ENCODE data around the gene PARD6A. TPM values are rescaled to one million over a fixed set of nuclear protein-coding genes. Genes with fewer than 3 reads are reported as not detected.

Gene PARD6A
- total and polyA plus RNA-seq, 2 of the 13 experiments (the other 11 are each of a cell fraction or from before 2014, with no cell fraction given): 3.5 to 4.3 TPM

DNA sequence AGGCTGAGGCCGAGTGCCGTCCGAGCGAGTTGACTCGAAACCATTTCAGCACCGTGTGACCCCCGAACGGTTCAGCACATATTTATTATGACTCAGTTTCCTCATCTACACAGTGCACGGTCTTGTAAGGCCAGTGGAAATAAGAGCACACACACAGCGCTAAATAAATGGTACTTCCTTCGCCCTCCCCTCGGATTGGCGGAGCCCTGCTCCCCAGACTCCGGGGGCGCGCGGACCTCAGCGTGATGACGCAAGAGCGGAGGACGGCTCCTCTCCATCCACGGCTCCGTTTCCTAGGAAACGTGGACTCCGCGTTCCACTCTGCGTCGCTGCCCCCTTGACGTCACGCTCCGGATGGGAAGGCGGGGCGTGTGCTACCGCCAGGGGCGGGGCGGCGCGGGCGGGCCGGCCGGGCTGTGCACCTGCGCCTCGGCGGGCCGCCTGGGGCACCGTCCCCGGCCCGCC is at the start of gene PARD6A (continued):
- TF ChIP-seq, protein P1, sequence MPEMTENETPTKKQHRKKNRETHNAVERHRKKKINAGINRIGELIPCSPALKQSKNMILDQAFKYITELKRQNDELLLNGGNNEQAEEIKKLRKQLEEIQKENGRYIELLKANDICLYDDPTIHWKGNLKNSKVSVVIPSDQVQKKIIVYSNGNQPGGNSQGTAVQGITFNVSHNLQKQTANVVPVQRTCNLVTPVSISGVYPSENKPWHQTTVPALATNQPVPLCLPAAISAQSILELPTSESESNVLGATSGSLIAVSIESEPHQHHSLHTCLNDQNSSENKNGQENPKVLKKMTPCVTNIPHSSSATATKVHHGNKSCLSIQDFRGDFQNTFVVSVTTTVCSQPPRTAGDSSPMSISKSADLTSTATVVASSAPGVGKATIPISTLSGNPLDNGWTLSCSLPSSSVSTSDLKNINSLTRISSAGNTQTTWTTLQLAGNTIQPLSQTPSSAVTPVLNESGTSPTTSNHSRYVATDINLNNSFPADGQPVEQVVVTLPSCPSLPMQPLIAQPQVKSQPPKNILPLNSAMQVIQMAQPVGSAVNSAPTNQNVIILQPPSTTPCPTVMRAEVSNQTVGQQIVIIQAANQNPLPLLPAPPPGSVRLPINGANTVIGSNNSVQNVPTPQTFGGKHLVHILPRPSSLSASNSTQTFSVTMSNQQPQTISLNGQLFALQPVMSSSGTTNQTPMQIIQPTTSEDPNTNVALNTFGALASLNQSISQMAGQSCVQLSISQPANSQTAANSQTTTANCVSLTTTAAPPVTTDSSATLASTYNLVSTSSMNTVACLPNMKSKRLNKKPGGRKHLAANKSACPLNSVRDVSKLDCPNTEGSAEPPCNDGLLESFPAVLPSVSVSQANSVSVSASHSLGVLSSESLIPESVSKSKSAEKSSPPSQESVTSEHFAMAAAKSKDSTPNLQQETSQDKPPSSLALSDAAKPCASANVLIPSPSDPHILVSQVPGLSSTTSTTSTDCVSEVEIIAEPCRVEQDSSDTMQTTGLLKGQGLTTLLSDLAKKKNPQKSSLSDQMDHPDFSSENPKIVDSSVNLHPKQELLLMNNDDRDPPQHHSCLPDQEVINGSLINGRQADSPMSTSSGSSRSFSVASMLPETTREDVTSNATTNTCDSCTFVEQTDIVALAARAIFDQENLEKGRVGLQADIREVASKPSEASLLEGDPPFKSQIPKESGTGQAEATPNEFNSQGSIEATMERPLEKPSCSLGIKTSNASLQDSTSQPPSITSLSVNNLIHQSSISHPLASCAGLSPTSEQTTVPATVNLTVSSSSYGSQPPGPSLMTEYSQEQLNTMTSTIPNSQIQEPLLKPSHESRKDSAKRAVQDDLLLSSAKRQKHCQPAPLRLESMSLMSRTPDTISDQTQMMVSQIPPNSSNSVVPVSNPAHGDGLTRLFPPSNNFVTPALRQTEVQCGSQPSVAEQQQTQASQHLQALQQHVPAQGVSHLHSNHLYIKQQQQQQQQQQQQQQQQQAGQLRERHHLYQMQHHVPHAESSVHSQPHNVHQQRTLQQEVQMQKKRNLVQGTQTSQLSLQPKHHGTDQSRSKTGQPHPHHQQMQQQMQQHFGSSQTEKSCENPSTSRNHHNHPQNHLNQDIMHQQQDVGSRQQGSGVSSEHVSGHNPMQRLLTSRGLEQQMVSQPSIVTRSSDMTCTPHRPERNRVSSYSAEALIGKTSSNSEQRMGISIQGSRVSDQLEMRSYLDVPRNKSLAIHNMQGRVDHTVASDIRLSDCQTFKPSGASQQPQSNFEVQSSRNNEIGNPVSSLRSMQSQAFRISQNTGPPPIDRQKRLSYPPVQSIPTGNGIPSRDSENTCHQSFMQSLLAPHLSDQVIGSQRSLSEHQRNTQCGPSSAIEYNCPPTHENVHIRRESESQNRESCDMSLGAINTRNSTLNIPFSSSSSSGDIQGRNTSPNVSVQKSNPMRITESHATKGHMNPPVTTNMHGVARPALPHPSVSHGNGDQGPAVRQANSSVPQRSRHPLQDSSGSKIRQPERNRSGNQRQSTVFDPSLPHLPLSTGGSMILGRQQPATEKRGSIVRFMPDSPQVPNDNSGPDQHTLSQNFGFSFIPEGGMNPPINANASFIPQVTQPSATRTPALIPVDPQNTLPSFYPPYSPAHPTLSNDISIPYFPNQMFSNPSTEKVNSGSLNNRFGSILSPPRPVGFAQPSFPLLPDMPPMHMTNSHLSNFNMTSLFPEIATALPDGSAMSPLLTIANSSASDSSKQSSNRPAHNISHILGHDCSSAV (CRISPR knock-in tag; IDR thresholded peaks at IDR 0.05; ENCODE audit: borderline replicate concordance): 0 out of 2 replicates have a peak, but pooled peaks have one; percentile 42
- no peak for TF ChIP-seq CC2D1A (CRISPR knock-in tag; IDR thresholded peaks at IDR 0.05)
- TF ChIP-seq ZNF333 (CRISPR knock-in tag; IDR thresholded peaks at IDR 0.05; ENCODE audit: borderline replicate concordance): 0 out of 2 replicates have a peak, but pooled peaks have one; percentile 53
- TF ChIP-seq MAF1 (CRISPR knock-in tag; IDR thresholded peaks at IDR 0.05; ENCODE audit: borderline replicate concordance): no peak
- TF ChIP-seq ZNF263 (CRISPR knock-in tag; IDR thresholded peaks at IDR 0.05): no peak
- TF ChIP-seq ZNF782 (CRISPR knock-in tag; IDR thresholded peaks at IDR 0.05; ENCODE audit: borderline replicate concordance): no peak
- no peak for TF ChIP-seq ZNF761 (CRISPR knock-in tag; conservative IDR thresholded peaks at IDR 0.05)
- no peak for TF ChIP-seq HOXA7 (CRISPR knock-in tag; IDR thresholded peaks at IDR 0.05)
- TF ChIP-seq, protein P2, sequence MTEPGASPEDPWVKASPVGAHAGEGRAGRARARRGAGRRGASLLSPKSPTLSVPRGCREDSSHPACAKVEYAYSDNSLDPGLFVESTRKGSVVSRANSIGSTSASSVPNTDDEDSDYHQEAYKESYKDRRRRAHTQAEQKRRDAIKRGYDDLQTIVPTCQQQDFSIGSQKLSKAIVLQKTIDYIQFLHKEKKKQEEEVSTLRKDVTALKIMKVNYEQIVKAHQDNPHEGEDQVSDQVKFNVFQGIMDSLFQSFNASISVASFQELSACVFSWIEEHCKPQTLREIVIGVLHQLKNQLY (CRISPR knock-in tag; IDR thresholded peaks at IDR 0.05): no peak; the same call in 1 of the 2 replicates
- TF ChIP-seq, protein P3, sequence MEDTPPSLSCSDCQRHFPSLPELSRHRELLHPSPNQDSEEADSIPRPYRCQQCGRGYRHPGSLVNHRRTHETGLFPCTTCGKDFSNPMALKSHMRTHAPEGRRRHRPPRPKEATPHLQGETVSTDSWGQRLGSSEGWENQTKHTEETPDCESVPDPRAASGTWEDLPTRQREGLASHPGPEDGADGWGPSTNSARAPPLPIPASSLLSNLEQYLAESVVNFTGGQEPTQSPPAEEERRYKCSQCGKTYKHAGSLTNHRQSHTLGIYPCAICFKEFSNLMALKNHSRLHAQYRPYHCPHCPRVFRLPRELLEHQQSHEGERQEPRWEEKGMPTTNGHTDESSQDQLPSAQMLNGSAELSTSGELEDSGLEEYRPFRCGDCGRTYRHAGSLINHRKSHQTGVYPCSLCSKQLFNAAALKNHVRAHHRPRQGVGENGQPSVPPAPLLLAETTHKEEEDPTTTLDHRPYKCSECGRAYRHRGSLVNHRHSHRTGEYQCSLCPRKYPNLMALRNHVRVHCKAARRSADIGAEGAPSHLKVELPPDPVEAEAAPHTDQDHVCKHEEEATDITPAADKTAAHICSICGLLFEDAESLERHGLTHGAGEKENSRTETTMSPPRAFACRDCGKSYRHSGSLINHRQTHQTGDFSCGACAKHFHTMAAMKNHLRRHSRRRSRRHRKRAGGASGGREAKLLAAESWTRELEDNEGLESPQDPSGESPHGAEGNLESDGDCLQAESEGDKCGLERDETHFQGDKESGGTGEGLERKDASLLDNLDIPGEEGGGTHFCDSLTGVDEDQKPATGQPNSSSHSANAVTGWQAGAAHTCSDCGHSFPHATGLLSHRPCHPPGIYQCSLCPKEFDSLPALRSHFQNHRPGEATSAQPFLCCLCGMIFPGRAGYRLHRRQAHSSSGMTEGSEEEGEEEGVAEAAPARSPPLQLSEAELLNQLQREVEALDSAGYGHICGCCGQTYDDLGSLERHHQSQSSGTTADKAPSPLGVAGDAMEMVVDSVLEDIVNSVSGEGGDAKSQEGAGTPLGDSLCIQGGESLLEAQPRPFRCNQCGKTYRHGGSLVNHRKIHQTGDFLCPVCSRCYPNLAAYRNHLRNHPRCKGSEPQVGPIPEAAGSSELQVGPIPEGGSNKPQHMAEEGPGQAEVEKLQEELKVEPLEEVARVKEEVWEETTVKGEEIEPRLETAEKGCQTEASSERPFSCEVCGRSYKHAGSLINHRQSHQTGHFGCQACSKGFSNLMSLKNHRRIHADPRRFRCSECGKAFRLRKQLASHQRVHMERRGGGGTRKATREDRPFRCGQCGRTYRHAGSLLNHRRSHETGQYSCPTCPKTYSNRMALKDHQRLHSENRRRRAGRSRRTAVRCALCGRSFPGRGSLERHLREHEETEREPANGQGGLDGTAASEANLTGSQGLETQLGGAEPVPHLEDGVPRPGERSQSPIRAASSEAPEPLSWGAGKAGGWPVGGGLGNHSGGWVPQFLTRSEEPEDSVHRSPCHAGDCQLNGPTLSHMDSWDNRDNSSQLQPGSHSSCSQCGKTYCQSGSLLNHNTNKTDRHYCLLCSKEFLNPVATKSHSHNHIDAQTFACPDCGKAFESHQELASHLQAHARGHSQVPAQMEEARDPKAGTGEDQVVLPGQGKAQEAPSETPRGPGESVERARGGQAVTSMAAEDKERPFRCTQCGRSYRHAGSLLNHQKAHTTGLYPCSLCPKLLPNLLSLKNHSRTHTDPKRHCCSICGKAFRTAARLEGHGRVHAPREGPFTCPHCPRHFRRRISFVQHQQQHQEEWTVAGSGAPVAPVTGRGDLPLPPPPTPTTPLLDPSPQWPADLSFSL (CRISPR knock-in tag; IDR thresholded peaks at IDR 0.05): no peak
- no peak for TF ChIP-seq HMG20A (CRISPR knock-in tag; IDR thresholded peaks at IDR 0.05; ENCODE audit: borderline replicate concordance)
- TF ChIP-seq ARNTL (CRISPR knock-in tag; IDR thresholded peaks at IDR 0.05): no peak
- TF ChIP-seq, protein P4, sequence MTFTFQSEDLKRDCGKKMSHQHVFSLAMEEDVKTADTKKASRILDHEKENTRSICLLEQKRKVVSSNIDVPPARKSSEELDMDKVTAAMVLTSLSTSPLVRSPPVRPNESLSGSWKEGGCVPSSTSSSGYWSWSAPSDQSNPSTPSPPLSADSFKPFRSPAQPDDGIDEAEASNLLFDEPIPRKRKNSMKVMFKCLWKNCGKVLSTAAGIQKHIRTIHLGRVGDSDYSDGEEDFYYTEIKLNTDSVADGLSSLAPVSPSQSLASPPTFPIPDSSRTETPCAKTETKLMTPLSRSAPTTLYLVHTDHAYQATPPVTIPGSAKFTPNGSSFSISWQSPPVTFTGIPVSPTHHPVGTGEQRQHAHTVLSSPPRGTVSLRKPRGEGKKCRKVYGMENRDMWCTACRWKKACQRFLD (CRISPR knock-in tag; IDR thresholded peaks at IDR 0.05; ENCODE audit: borderline replicate concordance): no peak

All from HepG2 (cell line).